T follicular helper cell (primary cell): ENCODE measurements around the gene SNRNP35.
"Not testable (repeated sequence)": the region's sequence is repeated elsewhere in the genome, so short reads cannot be mapped to it uniquely, and the experiment has no call there.

ENCODE experiments used
- DNase-seq: peaks from one replicate; pipeline ENCODE4 v3.0.0-alpha.2; 2020; ENCODE audit warnings: low read depth
- total RNA-seq, 2 experiments: gene quantifications; one replicate each; lab custom pipeline; 2026; lab: John Stamatoyannopoulos, UW

The SNRNP35 gene, protein sequence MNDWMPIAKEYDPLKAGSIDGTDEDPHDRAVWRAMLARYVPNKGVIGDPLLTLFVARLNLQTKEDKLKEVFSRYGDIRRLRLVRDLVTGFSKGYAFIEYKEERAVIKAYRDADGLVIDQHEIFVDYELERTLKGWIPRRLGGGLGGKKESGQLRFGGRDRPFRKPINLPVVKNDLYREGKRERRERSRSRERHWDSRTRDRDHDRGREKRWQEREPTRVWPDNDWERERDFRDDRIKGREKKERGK
- 18.1 to 31.9 reads per million in 2 experiments for total RNA-seq

DNA sequence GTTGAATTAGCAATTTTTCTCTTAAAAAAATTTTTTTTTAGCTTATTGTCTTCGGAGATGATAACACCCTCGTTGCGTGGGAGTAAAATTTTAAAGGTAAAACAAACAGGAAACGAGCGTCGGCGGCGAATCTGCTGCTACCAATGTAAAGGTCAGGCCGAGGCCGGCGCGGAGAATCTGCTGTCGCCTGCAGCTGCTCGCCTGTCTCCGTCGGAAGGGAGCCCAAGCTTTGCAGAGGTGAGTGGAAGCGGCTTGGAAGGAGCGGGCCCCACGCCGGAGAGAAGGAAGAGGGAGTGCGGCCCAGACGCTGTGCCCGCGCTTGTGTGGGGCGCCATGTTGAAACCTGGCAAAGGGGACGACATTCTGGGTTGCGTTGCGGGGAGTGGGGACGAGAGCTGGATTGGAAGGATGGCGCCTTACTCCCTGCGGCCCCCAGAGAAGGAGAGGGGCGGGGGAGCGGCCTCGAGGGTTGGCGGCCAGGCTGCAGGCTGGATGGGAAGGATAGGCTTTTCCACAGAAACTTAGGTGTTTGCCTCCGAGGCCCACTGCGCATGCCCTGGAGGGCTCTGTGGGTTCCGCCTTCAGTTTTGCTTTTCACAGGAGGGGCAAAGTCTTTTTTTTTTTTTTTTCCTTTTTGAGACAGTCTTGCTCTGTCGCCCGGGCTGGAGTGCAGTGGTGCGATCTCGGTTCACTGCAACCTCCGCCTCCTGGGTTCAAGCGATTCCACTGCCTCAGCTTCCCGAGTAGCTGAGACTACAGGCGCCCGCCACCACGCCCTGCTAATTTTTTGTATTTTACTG is at the start of gene SNRNP35:
Gene SNRNP35, plus strand, starts transcription at position 160 of the 800 bp plus-strand sequence. CDS start 7,402 bp downstream, outside the sequence.
- peak; percentile 80 for DNase-seq

DNA sequence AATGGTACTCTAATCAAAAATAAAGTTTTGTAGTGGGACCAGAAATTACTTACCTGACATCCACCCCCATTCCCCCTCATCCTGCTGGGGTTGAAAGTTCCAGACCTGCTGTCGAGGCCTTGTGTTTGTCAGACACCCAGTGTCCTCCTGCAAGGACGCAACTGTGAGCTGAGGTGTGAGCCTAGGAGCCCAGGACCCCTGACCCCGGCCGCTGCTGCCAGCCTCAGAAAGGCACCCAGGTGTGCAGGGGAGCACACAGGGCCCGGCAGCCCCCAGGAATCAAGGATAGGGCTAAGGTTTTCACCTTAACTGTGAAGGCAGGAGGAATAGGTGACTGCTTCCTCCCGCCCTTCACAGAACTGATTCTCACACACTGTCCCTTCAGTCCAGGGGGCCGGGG is 49.3 kb upstream of the SNRNP35 start:
- not testable (repeated sequence) for DNase-seq

DNA sequence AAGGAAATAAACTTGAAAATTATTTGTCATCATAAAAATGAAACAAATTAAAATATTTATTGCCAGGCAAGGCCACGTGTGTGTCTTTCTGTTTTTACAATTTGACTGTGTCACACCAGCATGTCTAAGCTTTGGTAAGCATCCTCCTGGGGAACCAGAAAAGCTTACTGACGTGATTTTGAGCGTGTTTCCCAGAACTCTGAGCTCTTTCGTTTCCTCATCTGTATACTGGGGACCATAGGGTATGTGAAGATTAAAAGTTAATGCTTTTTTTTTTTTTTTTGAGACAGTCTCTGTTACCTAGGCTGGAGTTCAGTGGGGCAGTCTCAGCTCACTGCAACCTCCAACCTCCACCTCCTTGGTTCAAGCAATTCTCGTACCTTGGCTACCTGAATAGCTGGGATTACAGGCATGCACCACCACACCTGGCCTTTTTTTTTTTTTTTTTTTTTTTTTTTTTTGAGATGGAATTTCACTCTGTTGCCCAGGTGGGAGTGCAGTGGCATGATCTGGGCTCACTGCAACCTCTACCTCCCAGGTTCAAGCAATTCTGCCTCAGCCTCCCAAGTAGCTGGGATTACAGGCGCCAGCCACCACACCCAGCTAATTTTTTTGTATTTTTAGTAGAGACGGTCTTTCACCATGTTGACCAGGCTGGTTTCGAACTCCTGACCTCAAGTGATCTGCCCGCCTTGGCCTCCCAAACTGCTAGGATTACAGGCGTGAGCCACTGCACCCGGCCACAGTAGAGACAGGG is 48.5 kb upstream of the SNRNP35 start:
- DNase-seq = not testable (repeated sequence)

DNA sequence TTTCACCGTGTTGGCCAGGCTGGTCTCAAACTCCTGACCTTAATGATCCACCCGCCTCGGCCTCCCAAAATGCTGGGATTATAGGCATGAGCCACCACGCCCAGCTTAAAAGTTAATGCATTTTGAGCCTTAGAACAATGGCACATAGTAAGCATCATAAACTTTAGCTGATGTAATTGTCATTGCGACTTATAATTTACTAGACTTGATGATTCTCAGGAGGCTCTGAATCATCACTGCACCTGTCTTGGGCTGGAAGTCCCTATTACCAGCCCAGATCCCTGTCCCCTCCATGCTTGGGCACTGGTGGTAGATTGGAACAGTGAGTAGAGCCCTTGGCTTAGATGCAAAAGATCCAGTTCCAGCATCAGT is 47.9 kb upstream of the SNRNP35 start:
- no peak for DNase-seq

DNA sequence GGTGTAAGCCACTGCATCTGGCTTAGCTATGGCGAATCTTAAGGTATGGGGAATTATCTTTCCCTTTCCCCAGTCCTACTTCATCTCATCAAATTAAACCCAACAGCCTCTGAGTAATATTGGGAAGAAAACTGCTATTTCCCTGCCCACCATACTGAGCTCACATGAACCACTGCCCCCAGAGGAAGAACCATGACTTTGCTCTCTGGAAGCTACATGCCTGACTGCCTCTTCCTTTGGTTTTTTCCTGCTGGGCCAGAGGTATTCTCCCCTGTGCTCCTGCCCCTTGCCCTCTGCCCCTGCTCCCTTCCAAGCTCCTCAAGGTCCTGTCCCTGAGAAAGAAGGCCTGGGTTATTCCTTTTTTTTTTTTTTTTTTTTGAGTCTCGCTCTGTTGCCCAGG is 36.6 kb upstream of the SNRNP35 start:
- no peak for DNase-seq

DNA sequence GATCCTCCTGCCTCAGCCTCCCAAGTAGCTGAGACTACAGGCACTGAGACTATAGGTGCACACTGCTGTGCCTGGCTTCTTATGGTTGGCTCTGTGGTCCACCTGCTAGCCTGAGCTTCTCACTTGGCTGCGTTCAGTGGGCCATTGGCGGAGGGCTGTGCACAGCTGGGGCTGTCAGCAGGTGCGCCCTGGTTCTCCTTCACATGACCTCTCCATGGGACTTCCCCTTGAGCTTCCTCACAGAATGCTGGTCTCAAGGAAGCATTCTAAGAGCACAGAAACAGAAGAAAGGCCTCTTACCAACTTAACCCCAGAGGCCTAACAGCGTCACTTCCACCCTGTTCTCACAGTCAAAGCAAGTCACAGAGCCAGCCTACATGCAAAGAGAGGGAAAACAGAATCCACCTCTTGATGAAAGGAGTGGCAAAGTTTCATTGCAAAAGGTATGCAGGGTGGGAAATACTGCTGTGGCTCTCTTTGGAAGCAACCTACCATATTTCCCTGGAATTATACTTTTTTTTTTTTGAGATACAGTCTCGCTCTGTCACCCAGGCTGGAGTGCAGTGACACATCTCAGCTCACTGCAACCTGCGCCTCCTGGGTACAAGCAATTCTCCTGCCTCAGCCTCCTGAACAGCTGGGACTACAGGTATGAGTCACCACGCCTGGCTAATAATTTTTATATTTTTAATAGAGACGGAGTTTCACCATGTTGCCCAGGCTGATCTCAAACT is 30.7 kb upstream of the SNRNP35 start:
- peak; percentile 39 for DNase-seq

DNA sequence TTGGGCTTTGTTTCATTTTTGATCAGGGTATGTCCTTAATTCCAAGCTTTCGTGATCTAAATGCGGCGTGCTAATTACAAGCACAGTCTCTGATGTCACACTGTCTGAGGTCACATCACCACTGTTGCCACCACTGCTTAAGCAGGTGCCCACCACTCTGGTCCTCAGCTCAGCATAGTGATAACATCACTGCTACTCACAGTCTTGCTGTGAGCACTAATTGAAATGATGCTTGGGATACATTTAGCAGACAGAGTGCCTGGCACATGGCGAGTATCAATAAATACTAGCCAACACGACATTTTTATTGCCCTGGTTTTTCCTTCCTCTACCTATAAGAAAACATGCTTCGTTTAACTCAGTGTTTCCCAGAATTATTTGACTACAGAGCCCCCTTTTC is 29.3 kb upstream of the SNRNP35 start:
- DNase-seq = no peak

DNA sequence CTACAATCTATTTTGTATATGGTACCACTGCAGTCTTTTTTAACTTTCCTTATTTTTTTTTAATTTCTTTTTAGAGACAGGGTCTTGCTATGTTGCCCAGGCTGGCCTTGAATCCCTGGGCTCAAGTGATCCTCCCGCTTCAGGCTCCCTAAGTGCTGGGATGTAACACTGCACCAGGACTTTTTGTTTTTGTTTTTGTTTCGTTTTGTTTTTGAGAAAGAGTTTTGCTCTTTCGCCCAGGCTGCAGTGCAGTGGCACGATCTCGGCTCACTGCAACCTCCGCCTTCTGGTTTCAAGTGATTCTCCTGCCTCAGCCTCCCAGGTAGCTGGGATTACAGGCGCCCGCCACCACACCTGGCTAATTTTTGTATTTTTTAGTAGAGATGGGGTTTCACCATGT is 28.8 kb upstream of the SNRNP35 start:
- DNase-seq = not testable (repeated sequence)

DNA sequence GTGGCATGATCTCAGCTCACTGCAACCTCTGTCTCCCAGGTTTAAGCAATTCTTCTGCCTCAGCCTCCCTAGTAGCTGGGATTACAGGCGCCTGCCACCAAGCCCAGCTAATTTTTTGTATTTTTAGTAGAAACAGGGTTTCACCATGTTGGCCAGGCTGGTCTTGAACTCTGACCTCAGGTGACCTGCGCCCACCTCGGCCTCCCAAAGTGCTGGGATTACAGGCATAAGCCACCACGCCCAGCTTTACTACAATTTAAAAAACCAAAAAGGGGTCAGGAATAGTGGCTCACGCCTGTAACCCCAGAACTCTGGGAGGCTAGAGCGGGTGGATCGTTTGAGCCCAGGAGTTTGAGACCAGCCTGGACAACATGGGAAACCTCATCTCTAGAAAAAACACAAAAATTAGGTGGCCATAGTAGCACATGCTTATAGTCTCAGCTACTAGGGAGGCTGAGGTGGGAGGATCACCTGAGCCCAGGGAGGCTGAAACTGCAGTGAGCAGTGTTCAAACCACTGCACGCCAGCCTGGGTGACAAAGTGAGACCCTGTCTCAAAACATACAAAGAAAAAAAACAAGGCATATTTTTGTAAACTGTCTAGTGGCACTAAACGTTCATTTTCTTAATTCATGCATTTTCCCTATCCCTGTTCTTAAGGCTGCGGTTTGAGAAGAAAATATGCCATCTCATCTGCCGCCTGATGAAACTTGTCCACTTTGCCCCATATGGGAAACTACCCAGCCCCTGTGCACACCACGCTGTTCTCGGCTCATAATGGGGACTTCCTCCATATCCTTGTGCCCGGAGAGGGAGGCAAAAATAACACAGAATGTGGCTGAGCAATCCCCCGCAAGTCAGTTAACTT is 25.8 kb upstream of the SNRNP35 start:
- peak; percentile 17 for DNase-seq

DNA sequence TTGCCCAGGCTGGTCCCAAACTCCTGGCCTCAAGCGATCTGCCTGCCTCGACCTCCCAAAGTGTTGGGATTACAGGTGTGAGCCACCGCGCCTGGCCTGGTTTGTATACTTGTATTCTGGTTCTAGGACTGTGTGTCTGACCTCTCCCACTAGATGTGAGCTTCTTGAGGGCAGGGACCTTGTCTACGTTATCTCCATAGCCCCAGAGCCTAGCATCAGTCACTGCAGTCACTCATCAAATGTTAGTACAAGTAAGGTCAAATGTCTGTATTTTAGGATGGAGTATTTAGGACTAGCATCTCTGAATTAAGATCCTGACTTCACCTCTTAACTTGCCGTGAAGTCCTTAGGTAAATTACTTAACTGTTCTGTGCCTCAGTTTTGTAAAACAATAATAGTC is 24.3 kb upstream of the SNRNP35 start:
- no peak for DNase-seq

DNA sequence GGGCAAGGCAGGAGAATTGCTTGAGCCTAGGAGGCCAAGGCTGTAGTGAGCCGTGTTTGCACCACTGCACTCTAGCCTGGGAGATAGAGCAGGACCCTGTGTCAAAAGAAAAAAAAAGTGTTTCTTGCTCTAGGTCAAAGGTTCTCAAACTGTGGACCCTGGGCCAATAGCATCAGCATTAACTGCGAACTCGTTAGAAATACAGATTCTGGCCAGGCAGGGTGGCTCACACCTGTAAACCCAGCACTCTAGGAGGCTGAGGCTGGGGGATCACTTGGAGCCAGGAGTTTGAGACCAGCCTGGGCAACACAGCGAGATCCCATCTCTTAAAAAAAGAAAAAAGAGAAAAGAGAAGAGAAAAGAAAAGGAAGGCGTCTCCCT is 22.3 kb upstream of the SNRNP35 start:
- no peak for DNase-seq

DNA sequence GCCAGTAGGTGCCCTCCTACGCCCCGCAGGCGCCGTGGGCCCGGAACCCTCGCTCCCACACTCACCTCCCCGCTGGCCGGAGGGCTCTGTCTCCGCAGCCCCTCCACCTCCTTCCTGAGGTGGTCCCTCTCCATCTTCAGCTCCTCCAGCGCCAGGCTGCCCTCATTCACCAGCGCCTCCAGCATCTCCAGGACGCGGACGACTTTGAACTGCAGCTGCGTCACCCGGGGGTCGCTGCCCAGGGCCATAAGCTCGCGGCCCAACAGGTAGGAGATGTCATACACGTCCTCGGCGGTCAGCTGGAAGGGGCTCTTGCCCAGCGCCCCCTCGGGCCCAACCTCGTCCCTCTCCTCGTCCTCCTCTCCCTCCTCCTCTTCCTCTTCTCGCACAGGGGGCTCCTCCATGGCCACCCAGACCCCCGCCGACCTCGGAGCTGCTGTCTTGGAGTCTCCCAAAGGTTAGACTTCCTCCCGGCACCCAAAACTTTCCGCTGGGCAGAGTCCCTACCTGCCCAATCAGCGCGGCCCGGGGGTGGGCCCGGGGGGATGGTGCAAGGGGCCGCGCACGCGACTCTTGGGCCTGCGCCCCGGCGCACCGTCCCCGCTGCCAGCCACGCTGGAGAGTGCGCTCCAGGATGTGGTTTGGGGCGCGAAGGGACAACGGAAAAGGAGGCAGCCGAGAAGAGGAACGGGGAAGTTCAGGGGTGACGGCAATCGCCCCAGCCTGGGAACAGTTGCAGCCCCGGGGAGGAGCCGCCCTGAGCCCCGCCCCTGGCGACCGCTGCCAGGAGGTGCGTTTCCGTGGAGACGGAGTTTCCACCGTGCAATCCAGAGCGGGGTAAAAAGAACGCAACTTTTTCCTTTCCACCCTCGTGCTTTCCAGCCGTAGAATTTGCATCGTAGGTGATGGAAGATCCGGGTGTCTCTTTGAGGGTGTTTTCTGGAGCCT is 21.6 kb upstream of the SNRNP35 start, which contains the start of gene RILPL2:
Gene RILPL2, minus strand, starts transcription at position 668 of the 948 bp plus-strand sequence. Its CDS starts 264 bp downstream, at position 404.
- DNase-seq = peak; percentile 92

DNA sequence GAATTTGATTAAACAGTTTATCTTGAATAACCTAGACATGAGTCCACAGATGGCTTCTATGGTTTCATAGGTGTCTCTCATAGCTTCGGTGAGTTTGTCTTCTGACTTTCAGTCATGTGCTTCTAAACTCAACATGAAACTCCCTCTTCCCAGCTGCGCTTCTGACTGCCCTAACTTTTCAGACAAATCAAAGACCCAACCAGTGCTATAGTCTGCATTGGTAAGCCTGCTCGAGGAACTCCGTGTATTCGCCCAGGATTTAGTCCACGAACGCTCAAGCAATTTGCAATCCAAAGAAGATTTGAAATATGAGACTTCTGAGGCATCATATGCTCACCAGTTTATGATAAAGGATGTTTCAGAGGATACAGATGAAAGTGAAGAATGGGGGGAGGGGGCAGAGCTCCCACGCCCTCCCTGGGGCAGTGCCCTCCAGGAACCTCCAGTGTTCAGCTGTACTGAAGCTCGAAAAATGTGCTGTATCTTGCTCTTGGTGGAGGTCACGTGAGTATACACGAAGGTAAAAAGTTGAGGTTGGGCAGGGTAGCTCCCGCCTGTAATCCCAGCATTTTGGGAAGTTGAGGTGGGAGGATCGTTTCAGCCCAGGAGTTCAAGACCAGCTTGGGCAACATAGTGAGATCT is 16.3 kb upstream of the SNRNP35 start:
- DNase-seq = no peak

DNA sequence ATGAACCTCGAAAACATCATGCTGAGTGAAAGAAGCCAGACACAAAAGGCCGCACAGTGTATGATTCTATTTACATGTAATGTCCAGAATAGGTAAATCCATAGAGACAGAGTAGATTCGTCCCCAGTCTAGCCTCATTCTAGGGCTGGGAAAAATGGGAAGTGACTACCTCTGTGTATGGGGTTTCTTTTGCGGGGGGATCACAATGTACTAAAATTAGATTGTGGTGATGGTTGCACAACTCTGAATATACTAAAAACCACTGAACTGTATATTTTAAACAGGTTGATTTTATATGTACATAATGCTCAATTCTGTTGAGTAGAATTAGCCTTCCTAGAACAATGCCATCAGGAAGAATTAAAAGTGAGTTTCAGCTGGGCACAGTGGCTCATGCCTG is 15.2 kb upstream of the SNRNP35 start:
- DNase-seq = no peak

DNA sequence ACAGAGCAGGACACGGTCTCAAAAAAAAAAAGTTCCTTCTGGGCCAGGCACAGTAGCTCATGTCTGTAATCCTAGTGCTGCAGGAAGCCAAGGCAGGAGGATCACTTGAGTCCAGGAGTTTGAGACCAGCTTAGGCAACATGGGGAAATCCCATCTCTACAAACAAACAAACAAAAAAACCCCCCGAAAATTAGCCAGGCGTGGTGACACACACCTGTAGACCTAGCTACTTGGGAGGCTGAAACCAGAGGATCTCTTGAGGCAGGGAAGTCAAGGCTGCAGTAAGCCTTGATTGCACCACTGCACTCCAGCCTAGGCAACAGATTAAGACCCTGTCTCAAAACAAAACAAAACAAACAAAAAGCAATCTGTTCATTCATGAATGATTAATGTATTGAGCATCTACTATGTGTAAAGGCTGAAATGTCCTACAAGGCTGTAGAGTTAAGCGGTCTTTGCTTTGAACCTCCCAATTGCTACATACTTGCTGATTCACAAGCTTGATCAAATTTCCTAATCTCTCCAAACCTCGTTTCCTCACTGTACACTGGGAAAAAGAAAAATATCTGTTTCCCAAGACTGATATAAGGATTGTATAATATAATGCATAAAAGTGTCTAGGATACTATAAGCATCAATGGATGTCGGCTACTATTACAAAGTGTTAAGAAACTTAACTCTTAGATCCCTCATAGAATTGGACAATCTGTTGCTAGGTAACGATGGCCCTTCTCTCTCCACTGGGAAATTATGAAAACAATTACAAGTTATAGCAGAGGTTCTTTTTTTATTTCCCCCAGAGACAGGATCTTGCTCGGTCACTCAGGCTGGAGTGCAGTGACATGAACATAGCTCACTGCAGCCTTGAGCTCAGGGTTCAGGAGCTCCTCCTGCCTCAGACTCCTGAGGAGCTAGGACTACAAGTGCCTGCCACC is 13.6 kb upstream of the SNRNP35 start:
- no peak for DNase-seq

DNA sequence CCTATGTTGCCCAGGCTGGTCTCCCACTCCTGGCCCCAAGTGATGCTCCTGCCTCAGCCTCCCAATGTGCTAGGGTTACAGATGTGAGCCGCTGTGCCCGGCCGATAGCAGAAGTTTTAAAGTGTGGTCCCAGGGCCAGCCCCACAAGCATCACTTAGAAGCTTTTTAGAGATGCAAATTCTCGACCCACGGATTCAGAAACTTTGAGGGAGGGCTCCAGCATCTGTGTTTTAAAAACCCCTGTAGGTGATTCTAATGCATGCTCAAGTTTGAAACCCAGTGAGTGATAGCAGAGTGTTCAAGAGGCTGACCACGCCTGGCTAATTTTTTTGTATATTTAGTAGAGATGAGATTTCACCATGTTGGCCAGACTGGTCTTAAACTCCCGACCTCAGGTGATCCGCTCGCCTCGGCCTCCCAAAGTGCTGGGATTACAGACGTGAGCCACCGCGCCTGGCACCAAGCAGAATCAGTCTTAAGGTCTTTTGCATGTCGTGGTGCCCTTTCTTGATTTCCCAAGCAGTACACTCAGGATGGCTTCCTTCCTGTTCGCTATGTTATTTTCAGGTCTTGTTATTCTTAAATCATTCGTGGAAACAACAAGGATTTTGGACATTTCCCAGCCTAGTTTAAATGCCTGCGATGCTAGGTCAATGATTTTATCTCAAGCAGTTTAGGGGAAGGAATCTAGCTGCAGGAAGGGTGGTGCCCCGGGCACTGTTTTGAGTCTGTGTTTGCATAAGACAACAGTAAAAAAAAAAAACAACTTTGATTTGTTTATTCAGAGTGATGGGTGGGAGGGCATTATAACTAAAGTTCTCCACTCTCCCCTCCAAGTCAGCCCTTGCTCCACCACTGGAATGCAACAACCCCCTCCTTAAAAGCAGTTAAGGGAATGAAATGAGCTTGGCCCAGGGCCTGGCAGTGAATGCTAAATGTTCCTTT is 12.3 kb upstream of the SNRNP35 start:
- DNase-seq = no peak

DNA sequence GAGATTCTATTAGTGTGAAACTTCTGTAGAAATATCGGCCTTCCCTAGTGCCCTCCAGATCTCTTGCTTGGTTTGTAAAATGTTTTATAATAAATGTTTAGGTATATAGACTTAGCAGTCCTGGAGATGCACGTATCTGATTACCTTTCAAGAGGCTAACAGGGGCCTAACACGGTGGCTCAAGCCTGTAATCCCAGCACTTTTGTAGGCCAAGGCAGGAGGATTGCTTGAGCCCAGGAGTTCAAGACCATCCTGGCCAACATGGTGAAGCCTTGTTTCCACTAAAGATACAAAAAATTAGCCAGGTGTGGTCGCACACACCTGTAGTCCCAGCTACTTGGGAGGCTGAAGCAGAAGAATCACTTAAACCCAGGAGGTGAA is 11.6 kb upstream of the SNRNP35 start:
- no peak for DNase-seq
